NT2/D1 (cell line): ENCODE measurements around the gene FRMD4A.

Experiments used
- SUZ12 ChIP-seq: IDR thresholded peaks from 2 replicates; pipeline ENCODE4 v1.6.1; 2011; ENCODE audit not compliant: insufficient read length, insufficient read depth; ENCODE audit errors: extremely low read depth
- YY1 ChIP-seq: IDR thresholded peaks from 2 replicates; pipeline ENCODE4 v1.6.1; 2011; ENCODE audit not compliant: insufficient read length, insufficient read depth

- no peak for TF ChIP-seq YY1
- TF ChIP-seq SUZ12, result no peak
Observed at GRCh38 chr10:13810568-13810967, 520.2 kb downstream of the FRMD4A start.
